GM13976 (cell line): ENCODE measurements around the gene NR2E1.

Source experiments
- DNase-seq: peaks from one replicate; pipeline ENCODE4 v3.0.0; 2012; ENCODE audit warnings: low spot score
- CTCF ChIP-seq: IDR thresholded peaks from 2 replicates; pipeline ENCODE4 v1.5.1; 2012; ENCODE audit warnings: borderline replicate concordance, mild to moderate bottlenecking; ENCODE audit not compliant: insufficient read depth; ENCODE audit errors: extremely low read depth, missing control alignments, control extremely low read depth
- in situ Hi-C: fragments of 300-500 bp; cut with MboI; formaldehyde crosslinking; loops from one replicate; pipeline ENCODE4 v1.12.0; 2022; ENCODE audit warnings: low sequenced_read_pairs, mixed read lengths, inconsistent platforms; ENCODE audit not compliant: unreplicated experiment

NR2E1 gene

GRCh38 chr6:108187519-108187918, 21.7 kb downstream of the NR2E1 start:
- no peak for DNase-seq
- TF ChIP-seq CTCF = no peak
- in situ Hi-C loops = no loop called here

- in situ Hi-C loops = no loop called here
- no peak for DNase-seq
- TF ChIP-seq CTCF = no peak
These were observed 27.3 kb downstream of the NR2E1 start for GRCh38 chr6:108193131-108193530.

DNA sequence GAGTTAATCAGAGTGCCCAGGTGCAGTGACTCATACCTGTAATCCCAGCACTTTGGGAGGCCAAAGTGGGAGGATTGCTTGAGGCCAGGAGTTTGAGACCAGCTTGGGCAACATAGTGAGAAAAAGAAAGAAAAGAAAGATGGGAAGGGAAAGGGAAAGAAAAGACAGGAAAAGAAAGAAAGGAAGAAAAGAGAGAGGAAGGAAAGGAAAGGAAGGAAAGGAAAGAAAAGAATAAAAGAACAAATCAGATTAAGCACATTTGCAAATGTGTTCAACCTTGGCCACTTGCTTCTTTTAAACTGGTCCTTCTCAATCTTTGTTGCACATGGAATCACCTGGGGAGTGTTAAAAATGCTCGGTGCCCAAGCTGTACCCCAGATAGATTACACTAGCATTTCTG, 28.0 kb downstream of the NR2E1 start:
- in situ Hi-C loops = no loop called here
- no peak for TF ChIP-seq CTCF
- DNase-seq = no peak

DNA sequence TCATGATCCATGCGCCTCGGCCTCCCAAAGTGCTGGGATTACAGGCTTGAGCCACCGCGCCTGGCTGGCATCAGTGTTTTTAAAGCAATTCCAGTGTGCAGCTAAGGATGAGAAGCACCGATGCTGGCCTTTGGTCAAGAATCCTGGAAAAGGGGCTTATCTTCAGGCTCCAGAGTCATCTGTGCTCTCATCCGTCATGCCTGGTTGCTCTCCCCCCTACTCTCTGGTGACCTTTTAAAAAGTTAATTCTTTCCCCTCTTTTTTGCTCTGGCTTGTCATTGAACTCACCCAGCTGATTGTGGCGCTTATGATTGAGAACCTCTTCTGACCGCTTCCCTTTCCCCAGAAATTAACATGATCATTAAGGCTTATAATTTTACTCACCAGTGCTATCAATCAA, 28.7 kb downstream of the NR2E1 start:
- in situ Hi-C loops = no loop called here
- TF ChIP-seq CTCF = no peak
- no peak for DNase-seq

DNA sequence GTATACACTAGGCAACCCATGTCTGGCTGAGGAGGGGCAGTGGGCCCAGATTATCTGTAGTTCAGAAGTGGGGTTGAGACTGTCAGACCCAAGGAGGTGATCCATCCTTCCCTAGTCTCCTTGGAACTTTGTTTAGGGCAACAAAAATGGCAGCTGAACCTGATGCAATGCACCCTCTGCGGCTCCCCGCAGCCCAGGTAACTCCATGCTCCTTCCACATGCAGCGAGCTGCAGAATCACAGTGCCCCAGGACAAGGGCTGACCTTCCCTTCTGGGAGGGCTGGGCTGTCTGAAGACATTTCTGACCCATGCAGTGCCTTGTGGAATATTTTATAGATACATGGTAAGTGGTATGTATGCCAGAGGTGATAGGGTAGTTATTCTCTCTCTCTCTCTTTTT, 29.4 kb downstream of the NR2E1 start:
- no peak for DNase-seq
- in situ Hi-C loops = no loop called here
- TF ChIP-seq CTCF = no peak

- in situ Hi-C loops = no loop called here
- no peak for DNase-seq
- TF ChIP-seq CTCF = no peak
These were observed 33.1 kb downstream of the NR2E1 start for GRCh38 chr6:108198761-108199498.
